CD14-positive monocyte (primary cell): ENCODE data around the gene UBE2J1. TPM values are rescaled to one million over a fixed set of nuclear protein-coding genes. Genes with fewer than 3 reads are reported as not detected.

ENCODE experiments used
- DNase-seq, 3 donors: peaks; one replicate each; pipeline ENCODE4 v3.0.0-alpha.2; 2011 to 2022
- H2AFZ ChIP-seq: 2 replicates; pipeline ENCODE4 v1.6.0; 2012; ENCODE audit warnings: mild to moderate bottlenecking, low read depth, low read length, inconsistent platforms; ENCODE audit not compliant: insufficient read depth, poor library complexity, severe bottlenecking
- H3K27ac ChIP-seq, 2 donors: 1 replicate in 1 of 2; 2 replicates in 1 of 2; pipeline ENCODE4 v1.5.1; 2012 to 2013; ENCODE audit warnings: low read length in 2 of 2, control low read depth in 1 of 2, inconsistent platforms in 1 of 2, low read depth in 1 of 2, mild to moderate bottlenecking in 1 of 2
- H3K27me3 ChIP-seq, 2 donors: one replicate each; pipeline versions ENCODE4 v1.6.0 to v1.6.1; 2011 to 2013; ENCODE audit warnings: low read length in 2 of 2; ENCODE audit not compliant: control insufficient read depth in 2 of 2, insufficient read depth in 2 of 2
- H3K36me3 ChIP-seq, 2 donors: replicated peaks in 1 of 2; 1 replicate in 1 of 2; 2 replicates in 1 of 2; pipeline versions ENCODE4 v1.5.1 to v1.6.1; 2012 to 2013; ENCODE audit warnings: low read length in 2 of 2, control low read depth in 1 of 2, inconsistent platforms in 1 of 2, mild to moderate bottlenecking in 1 of 2; ENCODE audit not compliant: insufficient read depth in 2 of 2, control insufficient read depth in 1 of 2
- H3K4me1 ChIP-seq, 2 donors: 1 replicate in 1 of 2; 2 replicates in 1 of 2; pipeline versions ENCODE4 v1.5.1 to v1.6.1; 2012 to 2013; ENCODE audit warnings: low read length in 2 of 2, control low read depth in 1 of 2, inconsistent platforms in 1 of 2, mild to moderate bottlenecking in 1 of 2, moderate library complexity in 1 of 2; ENCODE audit not compliant: insufficient read depth in 2 of 2, control insufficient read depth in 1 of 2
- H3K4me2 ChIP-seq: replicated peaks from 2 replicates; pipeline ENCODE3; 2012; ENCODE audit warnings: low read length, moderate library complexity, mild to moderate bottlenecking; ENCODE audit not compliant: poor library complexity, severe bottlenecking; ENCODE audit errors: extremely low read depth
- H3K4me3 ChIP-seq, 3 experiments: fragments of 200-600 bp in 1 of 3; sonication (generic) in 1 of 3; replicated peaks in 1 of 3; 1 replicate in 2 of 3; 2 replicates in 1 of 3; pipeline ENCODE4 v1.5.1; 2011 to 2013; ENCODE audit warnings: low read length in 3 of 3, mild to moderate bottlenecking in 3 of 3, control low read depth in 2 of 3, low read depth in 2 of 3, inconsistent platforms in 1 of 3, moderate library complexity in 1 of 3
- H3K79me2 ChIP-seq: 2 replicates; pipeline ENCODE4 v1.6.0; 2012; ENCODE audit warnings: mild to moderate bottlenecking, control low read depth, inconsistent platforms, low read length, moderate library complexity; ENCODE audit not compliant: insufficient read depth
- H3K9ac ChIP-seq: 2 replicates; pipeline ENCODE4 v1.6.0; 2017; ENCODE audit warnings: low read length, mild to moderate bottlenecking; ENCODE audit not compliant: insufficient read depth, poor library complexity, severe bottlenecking
- H3K9me3 ChIP-seq, 2 donors: replicated peaks in 1 of 2; 1 replicate in 1 of 2; 2 replicates in 1 of 2; pipeline versions ENCODE4 v1.5.1 to v1.6.1; 2012 to 2013; ENCODE audit warnings: low read length in 2 of 2, control low read depth in 1 of 2; ENCODE audit not compliant: control insufficient read depth in 1 of 2, insufficient read depth in 1 of 2
- H4K20me1 ChIP-seq: 2 replicates; pipeline ENCODE4 v1.6.0; 2012; ENCODE audit warnings: mild to moderate bottlenecking, low read length, control low read depth, moderate library complexity; ENCODE audit not compliant: insufficient read depth
- H3K27ac Mint-ChIP-seq, 7 donors: one replicate each; pipeline ENCODE4 v1.8.0; 2020; ENCODE audit warnings: mild to moderate bottlenecking in 7 of 7, mixed read lengths in 7 of 7, moderate library complexity in 6 of 7, inconsistent platforms in 2 of 7
- H3K27me3 Mint-ChIP-seq, 3 donors: one replicate each; pipeline ENCODE4 v1.8.0; 2021 to 2022; ENCODE audit warnings: low read depth in 3 of 3, mild to moderate bottlenecking in 3 of 3, mixed read lengths in 3 of 3, moderate library complexity in 3 of 3, inconsistent platforms in 1 of 3
- H3K36me3 Mint-ChIP-seq, 2 donors: one replicate each; pipeline ENCODE4 v1.8.0; 2020; ENCODE audit warnings: mixed read lengths in 2 of 2, inconsistent platforms in 1 of 2, mild to moderate bottlenecking in 1 of 2
- H3K4me1 Mint-ChIP-seq: one replicate; pipeline ENCODE4 v1.8.0; 2020; ENCODE audit warnings: mild to moderate bottlenecking, mixed read lengths
- H3K4me3 Mint-ChIP-seq, 2 donors: one replicate each; pipeline ENCODE4 v1.8.0; 2020; ENCODE audit warnings: mild to moderate bottlenecking in 2 of 2, mixed read lengths in 2 of 2, moderate library complexity in 1 of 2
- H3K9me3 Mint-ChIP-seq, 7 donors: one replicate each; pipeline ENCODE4 v1.8.0; 2020 to 2022; ENCODE audit warnings: mixed read lengths in 7 of 7, mild to moderate bottlenecking in 6 of 7, moderate library complexity in 6 of 7, inconsistent platforms in 2 of 7
- CTCF ChIP-seq: fragments of 200-600 bp; IDR thresholded peaks from one replicate; pipeline ENCODE4 v1.8.0; 2022; ENCODE audit warnings: antibody characterized with exemption, mild to moderate bottlenecking
- WGBS: methylation state at CpG from one replicate; pipeline ENCODE4 v1.1.5; 2013; ENCODE audit warnings: missing lambda C conversion rate; ENCODE audit not compliant: insufficient coverage; 5-methylcytosine and 5-hydroxymethylcytosine counted together
- intact Hi-C, 2 donors: fragments of 100-400 bp; cut with micrococcal nuclease; formaldehyde crosslinking; loops; one replicate each; pipeline versions ENCODE4 v1.15.0 to v1.15.1; 2023
- polyA plus RNA-seq, 3 donors: library from polyadenylated mRNA; depleted of rRNA in 1 of 3; unstranded in 2 of 3; stranded (reverse) in 1 of 3; fragments of 300-500 nt in 2 of 3; fragments of >200 nt in 1 of 3; fragmentation: Illumina TruSeq in 2 of 3; gene quantifications; 1 replicate in 2 of 3; 2 replicates in 1 of 3; pipeline ENCODE4 v1.2.3, GENCODE V29; 2012 to 2021

Gene UBE2J1
- polyA plus RNA-seq, 3 donors = 44.8 to 80.5 (median 66.1) TPM

GRCh38 chr6:89281779-89282246 lies 70.7 kb downstream of the UBE2J1 start:
- TF ChIP-seq CTCF = peak; percentile 89
- H3K9ac ChIP-seq = no peak overlapping the region
- intact Hi-C loops = no loop called here
- no peak overlapping the region for H3K27ac ChIP-seq
- no peaks in the 10 kb centered on the region for H4K20me1 ChIP-seq
- H3K27ac Mint-ChIP-seq = no peak overlapping the region
- H3K9me3 Mint-ChIP-seq = peaks cover 0 to 3% (median 0%) of the 10 kb centered on the region in 7 donors
- DNase-seq = peak; percentile 56 to 73 (median 67)
- no peaks in the 10 kb centered on the region for H3K9me3 ChIP-seq
- peaks cover 10% of the 10 kb centered on the region for H3K4me1 Mint-ChIP-seq
- peaks cover 0 to 4% (median 0%) of the 10 kb centered on the region in 3 donors for H3K27me3 Mint-ChIP-seq
- H3K4me3 Mint-ChIP-seq = peak overlapping the region in 1 of 2 donors; percentile 29
- H2AFZ ChIP-seq = peak overlapping the region; percentile 15
- no peaks in the 10 kb centered on the region for H3K36me3 Mint-ChIP-seq
- no peak overlapping the region for H3K4me3 ChIP-seq
- H3K27me3 ChIP-seq = no peaks in the 10 kb centered on the region
- no peak overlapping the region for H3K4me2 ChIP-seq
- H3K36me3 ChIP-seq = no peaks in the 10 kb centered on the region
- 66% methylated on average over 10 of the region's 10 CpGs for WGBS
- peaks cover 0 to 6% of the 10 kb centered on the region in 2 donors for H3K4me1 ChIP-seq
- H3K79me2 ChIP-seq = no peaks in the 10 kb centered on the region

GRCh38 chr6:89278956-89279355 lies 73.6 kb downstream of the UBE2J1 start:
- no peaks in the 10 kb centered on the region for H3K36me3 ChIP-seq
- Mint-ChIP-seq H3K9me3 (peaks cover 0 to 3% (median 0%) of the 10 kb centered on the region in 7 donors), H3K27ac (no peak overlapping the region), H3K4me1 (peaks cover 4% of the 10 kb centered on the region), H3K36me3 (no peaks in the 10 kb centered on the region), H3K4me3 (no peak overlapping the region), H3K27me3 (peaks cover 0 to 4% (median 0%) of the 10 kb centered on the region in 3 donors)
- H3K79me2 ChIP-seq = no peaks in the 10 kb centered on the region
- WGBS = 100% methylated on average over 4 of the region's 9 CpGs
- intact Hi-C loops = no loop called here
- DNase-seq = no peak
- no peaks in the 10 kb centered on the region for H4K20me1 ChIP-seq
- no peaks in the 10 kb centered on the region for H3K4me1 ChIP-seq
- no peaks in the 10 kb centered on the region for H3K9me3 ChIP-seq
- H3K4me3 ChIP-seq = no peak overlapping the region
- no peak overlapping the region for H3K9ac ChIP-seq
- no peak overlapping the region for H2AFZ ChIP-seq
- no peak overlapping the region for H3K4me2 ChIP-seq
- no peak overlapping the region for H3K27ac ChIP-seq
- TF ChIP-seq CTCF = no peak
- H3K27me3 ChIP-seq = no peaks in the 10 kb centered on the region

Other genes starting within 250 kb of the UBE2J1 start
- under 1 TPM in 1 of 3 donors, not detected in 2; 0.04 TPM for gene SRSF12, start 234.7 kb downstream of the UBE2J1 start, polyA plus RNA-seq
- gene PM20D2, start 206.7 kb downstream of the UBE2J1 start, polyA plus RNA-seq = 1 to 10 TPM; 1.2 to 2.1 (median 1.4) TPM
- not detected for gene GABRR1, start 135.4 kb downstream of the UBE2J1 start, polyA plus RNA-seq
- 1 to 10 TPM in 1 of 3 donors, not detected in 2; 3.7 TPM for gene GABRR2, start 37.4 kb downstream of the UBE2J1 start, polyA plus RNA-seq
- gene RRAGD, start 59.6 kb upstream of the UBE2J1 start, polyA plus RNA-seq = 1 to 10 TPM; 5.0 to 7.9 (median 7.4) TPM
- gene ANKRD6, start 80.4 kb upstream of the UBE2J1 start, polyA plus RNA-seq = 1 to 10 TPM in 2 of 3 donors, under 1 TPM in 1; 0.93 to 3.0 (median 1.2) TPM